K562 (cell line): Measurements from ENCODE around the gene GFOD1. TPM values are rescaled to one million over a fixed set of nuclear protein-coding genes. Genes with fewer than 3 reads are reported as not detected.

Source experiments
- ATAC-seq: fragments of 200-7000 bp; cut with Tn5 transposase; 3 replicates; pipeline ENCODE4 v1.9.1; 2020; ENCODE audit warnings: moderate library complexity
- BruUV-seq: library from RNA; stranded (reverse); fragments of 400-500 nt; replicated peaks from 2 replicates; lab custom pipeline; 2021; lab: Mats Ljungman, UMichigan
- CTCF ChIA-PET: fragments of 300-600 bp; formaldehyde crosslinking; extraction: SDS; loops from one replicate; lab custom pipeline; 2021; ENCODE audit warnings: low intra/inter-chr PET ratio; lab: Yijun Ruan, JAX
- POLR2A ChIA-PET: fragments of 300-600, 350-650 bp; sonication (Branson Sonifier 250); formaldehyde crosslinking; extraction: SDS; loops from one replicate; lab custom pipeline; 2021; ENCODE audit warnings: antibody characterized with exemption, inconsistent platforms; lab: Yijun Ruan, JAX
- DNase-seq, 4 experiments: peaks; one replicate each; pipeline versions ENCODE4 v3.0.0 to v3.0.0-alpha.2; 2011 to 2018; ENCODE audit warnings: low spot score in 3 of 4, mixed read lengths in 3 of 4; ENCODE audit errors: extremely low read depth in 1 of 4
- FAIRE-seq: peaks from 2 replicates; lab custom pipeline; 2011; peaks lifted over from hg19 to GRCh38; lab: Jason Lieb, UNC
- H2AFZ ChIP-seq: 2 replicates; pipeline ENCODE4 v1.6.0; 2011; ENCODE audit warnings: low read depth, low read length, control low read depth, inconsistent platforms
- H3K27ac ChIP-seq: fragments of 200-600 bp; 3 replicates; pipeline ENCODE4 v1.8.0; 2011; ENCODE audit warnings: low read depth, mild to moderate bottlenecking, control low read depth, inconsistent platforms, low read length, moderate library complexity, mixed read lengths; ENCODE audit errors: extremely low read depth
- H3K27me3 ChIP-seq, 2 experiments: fragments of 300-600 bp in 1 of 2; 2 replicates in 1 of 2; 3 replicates in 1 of 2; pipeline versions ENCODE4 v1.6.0 to v1.8.0; 2011; ENCODE audit warnings: inconsistent platforms in 2 of 2, low read length in 2 of 2, mild to moderate bottlenecking in 1 of 2, mixed read lengths in 1 of 2, moderate library complexity in 1 of 2; ENCODE audit not compliant: control insufficient read depth in 2 of 2, insufficient read depth in 2 of 2
- H3K36me3 ChIP-seq: fragments of 300-600 bp; 3 replicates; pipeline ENCODE4 v1.8.0; 2011; ENCODE audit warnings: mild to moderate bottlenecking, low read length, inconsistent platforms; ENCODE audit not compliant: control insufficient read depth, insufficient read depth
- H3K4me1 ChIP-seq, 2 experiments: fragments of 200-600 bp in 1 of 2; replicated peaks in 1 of 2; 2 replicates in 1 of 2; 3 replicates in 1 of 2; pipeline versions ENCODE4 v1.5.1 to v1.8.0; 2011; ENCODE audit warnings: inconsistent platforms in 2 of 2, low read length in 2 of 2, mild to moderate bottlenecking in 1 of 2, mixed read lengths in 1 of 2, moderate library complexity in 1 of 2; ENCODE audit not compliant: control insufficient read depth in 2 of 2, insufficient read depth in 2 of 2
- H3K4me2 ChIP-seq: 2 replicates; pipeline ENCODE4 v1.6.1; 2011; ENCODE audit warnings: low read length, control low read depth, inconsistent platforms, mixed read lengths; ENCODE audit not compliant: insufficient read depth
- H3K4me3 ChIP-seq: fragments of 200-600 bp; sonication (generic), shearing (Covaris generic); 2 replicates; pipeline ENCODE4 v1.5.1; 2016; ENCODE audit warnings: control low read depth, inconsistent platforms
- H3K79me2 ChIP-seq: fragments of 200-600 bp; 3 replicates; pipeline ENCODE4 v1.8.0; 2011; ENCODE audit warnings: low read length, inconsistent platforms; ENCODE audit not compliant: control insufficient read depth, insufficient read depth
- H3K9ac ChIP-seq, 2 experiments: 2 replicates each; pipeline versions ENCODE4 v1.6.0 to v1.6.1; 2011; ENCODE audit warnings: low read depth in 2 of 2, low read length in 2 of 2, control low read depth in 1 of 2, inconsistent platforms in 1 of 2, mild to moderate bottlenecking in 1 of 2, mixed read lengths in 1 of 2; ENCODE audit not compliant: insufficient read depth in 1 of 2
- H3K9me1 ChIP-seq: one replicate; pipeline ENCODE4 v1.6.0; 2011; ENCODE audit warnings: inconsistent platforms, mild to moderate bottlenecking, low read length, moderate library complexity; ENCODE audit not compliant: control insufficient read depth, insufficient read depth
- H3K9me3 ChIP-seq: replicated peaks from 2 replicates; pipeline ENCODE4 v1.5.1; 2011; ENCODE audit warnings: low read depth, low read length, inconsistent platforms; ENCODE audit not compliant: control insufficient read depth, insufficient read depth
- H4K20me1 ChIP-seq: replicated peaks from 2 replicates; pipeline ENCODE4 v1.6.1; 2011; ENCODE audit warnings: low read length, inconsistent platforms, mixed read lengths; ENCODE audit not compliant: control insufficient read depth, insufficient read depth
- TCF15 ChIP-seq: fragments of 250-450 bp; sonication (Bioruptor Pico); IDR thresholded peaks from 2 replicates; pipeline ENCODE4 v1.8.0; 2022; ENCODE audit warnings: moderate library complexity, mild to moderate bottlenecking, inconsistent platforms
- ZNF263 ChIP-seq: sonication (generic); formaldehyde crosslinking; IDR thresholded peaks from 2 replicates; pipeline ENCODE4 v1.8.0; 2022; ENCODE audit warnings: mild to moderate bottlenecking, missing genetic modification reagents, borderline replicate concordance
- WGBS: fragments of 100-300 bp; shearing (Covaris generic); methylation state at CpG from one replicate; pipeline ENCODE4 v1.1.6; 2016; ENCODE audit warnings: low coverage, mixed read lengths; ENCODE audit not compliant: insufficient coverage; ENCODE audit errors: missing lambda C conversion rate; 5-methylcytosine and 5-hydroxymethylcytosine counted together
- in situ Hi-C: fragments of 300-500 bp; cut with MboI; formaldehyde crosslinking; loops from 4 replicates; pipeline ENCODE4 v1.15.0; 2018; ENCODE audit warnings: inconsistent platforms, mixed read lengths
- intact Hi-C: fragments of 100-400 bp; cut with micrococcal nuclease; formaldehyde crosslinking; loops from 2 replicates; pipeline ENCODE4 v1.14.2; 2022
- polyA plus RNA-seq, 8 experiments: library from polyadenylated mRNA; depleted of rRNA in 4 of 8; stranded (reverse) in 5 of 8; unstranded in 3 of 8; fragments of >200 nt; fragmentation: Nextera tagmentation in 2 of 8; fragmentation: Illumina TruSeq in 1 of 8; extraction: Ambion mirVana in 2 of 8; extraction: Trizol in 1 of 8; gene quantifications; 2 replicates each; pipeline versions ENCODE4 v1.2.1 to v1.2.3, GENCODE V29; 2011 to 2014; ENCODE audit warnings: inconsistent platforms in 1 of 8, missing spikeins in 1 of 8
- total RNA-seq, 7 experiments: library from RNA; depleted of rRNA in 6 of 7; stranded (reverse); fragments of >200 nt in 6 of 7; fragmentation: Illumina TruSeq in 2 of 7; extraction: Trizol in 2 of 7; gene quantifications; 2 replicates each; pipeline versions ENCODE4 v1.2.1 to v1.2.3, GENCODE V29; 2011 to 2021; ENCODE audit warnings: low replicate concordance in 1 of 7
- TF ChIP-seq, protein P1 (sequence below): fragments of 450-650 bp; IDR thresholded peaks from 2 replicates; pipeline ENCODE4 v1.6.1; 2016

The GFOD1 gene
- total and polyA plus RNA-seq, 9 of the 15 experiments (the other 6 are each of a cell fraction or from before 2014, with no cell fraction given): 3.8 to 12.0 (median 8.2) TPM

- POLR2A ChIA-PET: no interaction called here
- BruUV-seq: no TSS peak
- DNase-seq: no peak
- no peak for FAIRE-seq
- peaks cover 16 to 37% of the 10 kb centered on the region in 2 experiments for H3K27me3 ChIP-seq
- no peaks in the 10 kb centered on the region for H3K9me1 ChIP-seq
- no peaks in the 10 kb centered on the region for H4K20me1 ChIP-seq
- H3K4me2 ChIP-seq: no peak overlapping the region
- in situ Hi-C loops: no loop called here
- CTCF ChIA-PET: no interaction called here
- no peaks in the 10 kb centered on the region for H3K4me1 ChIP-seq
- 18% methylated on average over 11 of the region's 11 CpGs for WGBS
- no peaks in the 10 kb centered on the region for H3K79me2 ChIP-seq
- peak; percentile 58 for ATAC-seq
- intact Hi-C loops: no loop called here
- no peaks in the 10 kb centered on the region for H3K36me3 ChIP-seq
- H3K9me3 ChIP-seq: no peaks in the 10 kb centered on the region
- H2AFZ ChIP-seq: no peak overlapping the region
- TF ChIP-seq ZNF263 (CRISPR knock-in tag): 0 out of 2 replicates have a peak, but pooled peaks have one; percentile 28
- TF ChIP-seq TCF15: no peak
- TF ChIP-seq, protein P1, sequence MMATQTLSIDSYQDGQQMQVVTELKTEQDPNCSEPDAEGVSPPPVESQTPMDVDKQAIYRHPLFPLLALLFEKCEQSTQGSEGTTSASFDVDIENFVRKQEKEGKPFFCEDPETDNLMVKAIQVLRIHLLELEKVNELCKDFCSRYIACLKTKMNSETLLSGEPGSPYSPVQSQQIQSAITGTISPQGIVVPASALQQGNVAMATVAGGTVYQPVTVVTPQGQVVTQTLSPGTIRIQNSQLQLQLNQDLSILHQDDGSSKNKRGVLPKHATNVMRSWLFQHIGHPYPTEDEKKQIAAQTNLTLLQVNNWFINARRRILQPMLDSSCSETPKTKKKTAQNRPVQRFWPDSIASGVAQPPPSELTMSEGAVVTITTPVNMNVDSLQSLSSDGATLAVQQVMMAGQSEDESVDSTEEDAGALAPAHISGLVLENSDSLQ: peak; percentile 46; the same call in 1 of the 2 replicates
- no peak overlapping the region for H3K4me3 ChIP-seq
- H3K27ac ChIP-seq: no peak overlapping the region
- H3K9ac ChIP-seq: no peak overlapping the region
Observed at GRCh38 chr6:13523826-13524622, 36.6 kb upstream of the GFOD1 start.
